NCI-H1694 (cell line): ENCODE results near the gene ZNF311.

Experiments
- DNase-seq: peaks from one replicate; lab custom pipeline; 2025; lab: John Stamatoyannopoulos, UW

Gene ZNF311

DNA sequence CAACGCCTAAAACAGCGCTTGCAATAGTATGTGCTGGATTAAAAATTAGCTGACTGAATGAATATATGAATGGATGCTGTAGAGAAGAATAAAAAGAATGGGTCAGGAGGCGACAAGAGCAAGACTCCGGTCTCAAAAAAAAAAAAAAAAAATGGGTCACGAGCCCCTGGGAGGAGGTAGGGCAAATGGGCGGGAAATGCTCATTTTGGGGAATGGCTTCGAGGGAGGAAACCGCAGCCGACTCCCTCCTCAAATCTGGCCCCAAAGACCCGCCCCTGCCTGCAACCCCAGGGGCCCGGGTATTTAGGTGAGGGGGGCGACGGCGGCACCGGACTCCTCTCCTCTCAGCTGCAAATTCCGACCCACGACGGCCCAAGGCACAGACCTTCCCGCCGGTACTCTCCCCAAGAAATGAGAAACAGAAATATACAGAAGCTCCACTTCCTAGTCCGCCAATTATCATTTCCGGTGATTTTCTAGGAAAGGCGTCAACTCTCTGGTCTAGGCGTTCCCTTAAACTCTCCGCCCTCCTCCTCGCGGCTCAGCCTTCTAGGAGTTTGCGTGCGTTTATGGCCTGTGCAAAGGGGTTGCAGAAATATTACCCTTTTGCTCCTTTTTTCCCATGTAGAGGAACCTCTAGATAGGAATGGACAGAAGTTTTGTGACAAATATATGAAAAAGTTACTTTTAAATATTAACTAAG is at the start of gene ZNF311:
TSS of gene ZNF311 (minus strand) at position 133 of the 703 bp plus-strand sequence. CDS start 1,361 bp downstream, outside the sequence.
- peak; percentile 5 for DNase-seq

- no peak for DNase-seq
Observed at GRCh38 chr6:29051680-29052079, 46.6 kb upstream of the ZNF311 start.

GRCh38 chr6:29045075-29045474 is 40.0 kb upstream of the ZNF311 start, which contains the start of gene OR2W1:
Gene OR2W1, minus strand, starts transcription at chr6:29045175. Its CDS starts 0 bp downstream, at chr6:29045175.
- no peak for DNase-seq

GRCh38 chr6:29035951-29036350 is 30.8 kb upstream of the ZNF311 start:
- DNase-seq: no peak

- no peak for DNase-seq
Observed at GRCh38 chr6:29028821-29029220, 23.7 kb upstream of the ZNF311 start.

GRCh38 chr6:29025927-29026585 is 20.9 kb upstream of the ZNF311 start:
- DNase-seq: no peak

- DNase-seq: no peak
Observed at GRCh38 chr6:29021434-29021833, 16.3 kb upstream of the ZNF311 start.

DNA sequence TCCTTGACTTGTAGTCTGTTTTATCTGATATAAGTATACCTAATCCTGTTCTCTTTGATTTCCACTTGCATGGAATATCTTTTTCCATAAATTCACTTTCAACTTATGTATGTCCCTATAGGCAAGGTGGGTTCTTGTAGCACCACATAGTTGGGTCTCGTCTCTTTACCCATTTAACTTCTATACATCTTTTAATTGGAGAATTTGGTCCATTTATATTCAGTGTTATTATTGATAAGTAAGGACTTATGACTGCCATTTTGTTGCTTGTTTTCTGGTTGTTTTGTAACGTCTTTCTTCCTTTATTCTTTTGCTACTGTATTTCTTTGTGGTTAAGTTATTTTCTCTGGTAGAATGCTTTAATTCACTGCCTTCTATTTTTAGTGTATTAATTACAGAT is 14.5 kb upstream of the ZNF311 start:
- no peak for DNase-seq

DNA sequence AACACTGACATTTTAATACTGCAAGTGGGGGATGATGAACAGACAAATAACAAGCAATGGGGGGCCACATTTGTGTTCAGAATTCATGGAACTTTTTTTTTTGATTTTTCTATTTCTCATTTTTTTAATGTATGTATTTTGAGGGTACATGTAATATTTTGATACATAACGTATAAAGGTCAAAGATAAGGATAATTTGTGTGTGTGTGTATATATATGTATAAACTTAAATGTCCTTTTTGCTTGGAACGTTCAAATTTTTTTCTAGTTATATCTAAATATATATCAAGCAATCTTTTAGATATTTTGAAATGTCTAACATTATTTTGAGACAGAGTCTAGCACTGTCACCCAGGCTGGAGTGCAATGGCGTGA is 12.3 kb upstream of the ZNF311 start:
- no peak for DNase-seq

GRCh38 chr6:29016559-29017427 is 11.7 kb upstream of the ZNF311 start:
- DNase-seq: peak; percentile 45

DNA sequence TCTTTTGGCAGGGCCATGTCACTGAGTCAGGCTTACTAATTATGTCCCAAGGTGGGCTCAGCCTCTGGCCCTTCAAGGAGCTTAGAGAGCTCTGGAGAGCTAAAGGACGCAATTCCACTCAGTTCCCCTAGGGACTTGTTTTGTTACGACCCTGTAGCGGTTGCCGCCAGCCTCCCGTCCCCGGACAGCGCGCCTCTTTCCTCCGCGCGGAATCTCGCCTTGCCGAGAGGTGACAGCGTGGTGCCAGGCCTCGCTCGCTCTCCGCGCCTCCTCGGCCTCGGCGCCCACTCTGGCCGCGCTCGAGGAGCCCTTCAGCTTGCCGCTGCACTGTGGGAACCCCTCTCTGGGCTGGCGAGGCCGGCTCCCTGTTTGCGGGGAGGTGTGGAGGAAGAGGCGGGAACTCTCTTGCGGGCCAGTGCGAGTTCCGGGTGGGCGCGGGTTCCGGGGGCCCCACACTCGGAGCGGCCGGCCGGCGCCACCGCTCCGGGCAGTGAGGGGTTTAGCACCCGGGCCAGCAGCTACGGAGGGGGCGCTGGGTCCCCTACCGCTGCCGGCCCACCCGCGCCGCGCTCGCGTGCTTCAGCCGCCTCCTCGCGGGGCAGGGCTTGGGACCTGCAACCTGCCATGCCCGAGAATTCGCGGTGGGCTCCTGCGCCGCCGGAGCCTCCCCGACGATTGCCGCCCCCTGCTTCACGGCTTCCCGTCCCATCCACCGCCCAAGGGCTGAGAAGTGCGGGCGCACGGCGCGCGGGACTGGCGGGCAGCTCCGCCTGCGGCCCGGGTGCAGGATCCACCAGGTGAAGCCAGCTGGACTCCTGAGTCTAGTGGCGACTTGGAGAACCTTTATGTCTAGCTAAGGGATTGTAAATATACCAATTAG is 9.9 kb upstream of the ZNF311 start:
- no peak for DNase-seq

- DNase-seq: no peak
Observed at GRCh38 chr6:29011276-29011734, 6.2 kb upstream of the ZNF311 start.

DNA sequence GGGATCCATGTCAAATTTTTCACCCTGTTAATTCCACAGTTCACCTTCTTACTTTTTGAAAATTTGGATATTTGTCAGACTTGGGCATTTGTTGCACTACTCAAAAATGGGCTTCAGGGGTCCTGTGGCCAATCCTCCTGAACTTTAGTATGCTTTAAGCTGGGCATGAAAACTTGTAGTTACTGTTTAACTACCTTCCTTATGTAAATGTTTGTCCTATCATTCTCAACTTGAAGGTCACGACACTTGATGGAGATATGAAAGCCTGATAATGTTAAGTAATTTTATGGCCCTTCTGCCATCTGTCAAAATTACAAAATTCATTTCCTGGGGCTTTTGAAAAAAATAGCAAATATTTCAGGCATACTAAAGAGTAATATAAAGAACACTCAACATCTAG is 4.2 kb upstream of the ZNF311 start:
- DNase-seq: no peak

GRCh38 chr6:29008089-29008488 is 3.0 kb upstream of the ZNF311 start:
- DNase-seq: no peak

GRCh38 chr6:28996844-28997510 is 8.1 kb downstream of the ZNF311 start:
- no peak for DNase-seq

- DNase-seq: no peak
Observed at GRCh38 chr6:28995093-28995650, 9.9 kb downstream of the ZNF311 start.

DNA sequence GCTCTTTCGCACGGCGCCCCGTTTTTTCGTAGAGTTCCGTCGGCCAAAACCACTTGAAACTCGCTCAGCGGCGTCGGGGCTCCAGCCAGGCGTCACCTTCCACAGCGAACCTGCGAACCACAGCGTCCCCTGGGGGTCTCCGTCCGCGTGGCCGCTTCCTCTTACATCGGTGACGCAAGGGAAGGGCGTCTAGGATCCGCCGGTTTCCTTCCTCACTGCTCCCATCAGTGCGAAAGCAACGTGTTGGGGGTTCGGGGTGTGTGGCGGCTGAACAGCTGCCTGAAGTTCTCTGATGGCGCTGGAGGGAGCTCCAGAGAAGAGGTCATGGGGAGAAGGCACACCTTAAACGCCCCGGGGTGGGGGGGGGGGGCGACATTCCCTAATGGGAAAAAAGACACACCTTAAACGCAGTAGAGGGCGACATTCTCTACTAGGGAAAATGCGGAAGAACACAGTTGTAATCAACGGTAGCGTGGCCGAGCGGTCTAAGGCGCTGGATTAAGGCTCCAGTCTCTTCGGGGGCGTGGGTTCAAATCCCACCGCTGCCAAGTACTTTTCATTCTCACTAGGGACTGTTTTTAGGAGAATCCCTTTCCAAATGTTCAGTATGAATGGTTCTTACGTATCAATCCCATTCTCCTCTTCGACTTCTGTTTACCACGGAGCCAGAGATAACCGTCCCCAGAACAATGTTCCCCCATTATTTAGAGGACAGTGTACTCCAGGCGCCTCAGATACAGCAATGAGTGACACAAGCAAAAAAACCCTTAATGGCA is 16.4 kb downstream of the ZNF311 start:
- DNase-seq: no peak

GRCh38 chr6:28985462-28986164 is 19.5 kb downstream of the ZNF311 start:
- peak; percentile 83 for DNase-seq

DNA sequence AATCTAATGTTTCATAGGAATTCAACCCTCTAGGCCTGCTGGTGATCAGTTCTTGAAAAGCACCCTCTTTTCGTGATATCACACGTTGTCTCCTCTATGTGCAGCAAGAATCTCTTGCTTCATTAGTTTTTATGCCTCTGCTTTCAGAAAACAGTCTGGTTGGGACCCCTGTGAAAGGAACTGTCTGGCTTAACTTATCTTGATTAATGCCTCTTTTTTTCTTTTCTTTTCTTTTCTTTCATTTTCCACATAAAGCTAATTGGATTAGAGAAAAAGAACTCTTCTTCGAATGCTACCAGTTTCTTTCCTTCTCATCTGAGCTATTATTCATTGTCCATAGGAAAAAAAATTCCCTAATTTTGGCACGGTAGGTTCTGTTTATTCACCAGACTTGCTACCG is 21.3 kb downstream of the ZNF311 start:
- no peak for DNase-seq
